Bladder microvascular endothelial cell (primary cell): Measurements from ENCODE around the gene CSH1. TPM values are rescaled to one million over a fixed set of nuclear protein-coding genes. Genes with fewer than 3 reads are reported as not detected.

Experiments used
- total RNA-seq: library from RNA; depleted of rRNA; stranded (reverse); fragments of >200 nt; gene quantifications from 2 replicates; pipeline ENCODE4 v1.2.3, GENCODE V29; 2014

Gene CSH1
- not detected in 2 replicates for total RNA-seq

GRCh38 chr17:63896524-63897354, at the start of gene CSH1:
TSS of gene CSH1 (minus strand) at chr17:63896574. CDS start at chr17:63896511, 63 bp downstream.

DNA sequence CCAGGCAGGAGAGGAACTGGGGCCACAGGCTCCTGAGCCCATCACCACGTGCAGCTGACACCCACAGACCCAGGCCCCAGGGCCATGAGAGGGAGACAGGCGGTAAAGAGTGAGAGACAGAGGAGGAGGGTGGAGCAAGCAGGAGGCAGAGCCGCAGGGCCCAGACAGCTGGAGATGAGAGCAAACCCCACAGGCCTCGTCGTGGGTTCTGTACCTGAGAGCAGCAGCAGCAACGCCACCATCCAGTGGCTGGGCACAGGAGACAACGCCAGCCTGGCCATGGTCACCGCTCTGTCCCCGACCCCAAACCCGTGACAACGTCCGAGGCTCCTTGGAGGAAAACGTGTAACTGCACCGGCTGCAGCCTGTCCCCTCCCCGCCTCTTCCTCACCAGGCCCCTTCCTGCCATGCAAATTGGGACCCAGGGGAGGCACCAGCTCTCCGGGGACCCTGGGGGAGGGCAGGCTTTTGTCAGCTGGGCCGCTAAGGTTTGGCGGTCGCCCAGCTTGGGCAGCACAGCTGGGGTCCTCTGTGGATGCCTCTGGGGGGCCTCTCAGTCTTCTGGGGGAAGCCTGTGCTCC, 35.7 kb upstream of the CSH1 start, which contains the start of gene CD79B:
TSS of gene CD79B (minus strand) at position 351 of the 581 bp plus-strand sequence. CDS start at position 281, 70 bp downstream.

DNA sequence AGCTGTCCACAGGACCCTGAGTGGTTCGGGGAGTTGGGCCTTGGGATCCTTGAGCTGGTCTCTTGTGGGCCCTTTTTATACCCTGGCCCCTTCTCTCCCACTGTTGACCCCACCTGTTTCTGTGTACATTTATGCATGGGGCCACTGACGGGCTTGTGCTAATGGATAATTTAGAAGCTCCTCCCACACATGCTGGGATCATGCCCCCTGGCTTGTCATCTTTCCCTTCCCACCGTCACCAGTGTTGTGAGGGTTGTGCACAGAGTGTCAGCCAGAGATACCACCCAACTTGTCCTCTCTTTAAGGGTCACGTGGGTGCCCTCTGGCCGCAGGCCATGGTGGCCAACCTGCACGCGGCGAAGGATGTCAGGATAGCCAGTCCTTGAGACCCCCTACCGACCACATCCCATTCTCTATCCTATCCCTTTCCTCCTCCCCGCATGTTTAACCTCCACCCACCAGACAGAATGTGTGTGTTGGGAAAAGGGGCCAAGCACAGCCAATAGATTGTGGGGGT, 22.5 kb upstream of the CSH1 start, which contains the start of gene GH1:
TSS of gene GH1 (minus strand) at position 51 of the 517 bp plus-strand sequence. CDS start 63 bp downstream, outside the sequence.

DNA sequence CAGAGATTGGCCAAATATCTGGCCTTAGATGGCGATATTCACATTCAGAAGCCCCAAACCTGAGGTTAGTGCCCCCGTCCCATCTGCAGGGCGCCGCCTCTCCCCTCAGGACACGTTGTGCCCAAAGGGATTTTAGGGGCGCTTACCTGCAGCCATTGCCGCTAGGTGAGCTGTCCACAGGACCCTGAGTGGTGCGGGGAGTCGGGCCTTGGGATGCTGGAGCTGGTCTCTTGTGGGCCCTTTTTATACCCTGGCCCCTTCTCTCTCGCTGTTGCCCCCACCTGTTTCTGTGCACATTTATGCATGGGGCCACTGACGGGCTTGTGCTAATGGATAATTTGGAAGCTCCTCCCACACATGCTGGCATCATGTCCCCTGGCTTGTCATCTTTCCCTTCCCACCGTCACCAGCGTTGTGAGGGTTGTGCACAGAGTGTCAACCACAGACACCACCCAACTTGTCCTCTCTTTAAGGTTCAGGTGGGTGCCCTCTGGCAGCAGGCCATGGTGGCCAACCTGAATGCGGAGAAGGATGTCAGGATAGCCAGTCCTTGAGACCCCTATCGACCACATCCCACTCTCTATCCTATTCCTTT, 14.8 kb upstream of the CSH1 start, which contains the start of gene CSHL1:
TSS of gene CSHL1 (minus strand) at position 218 of the 595 bp plus-strand sequence. CDS start at position 156, 62 bp downstream.

GRCh38 chr17:63881935-63882601, 14.3 kb downstream of the CSH1 start, which contains the start of gene GH2:
TSS of gene GH2 (minus strand) at chr17:63881944. CDS start at chr17:63881801, 143 bp downstream.

GRCh38 chr17:63873577-63873976, 22.8 kb downstream of the CSH1 start, which contains the start of gene CSH2:
TSS of gene CSH2 (minus strand) at chr17:63873677. CDS start at chr17:63873614, 63 bp downstream.

Other genes with a start within 250 kb of the CSH1 start
- gene LIMD2, start 196.4 kb downstream of the CSH1 start, total RNA-seq = 16.8 and 47.2 TPM in 2 replicates
- gene STRADA, start 154.8 kb downstream of the CSH1 start, total RNA-seq = 11.2 and 34.4 TPM in 2 replicates
- 55.9 and 156 TPM in 2 replicates for gene CCDC47, start 123.0 kb downstream of the CSH1 start, total RNA-seq
- gene DDX42, start 122.4 kb downstream of the CSH1 start, total RNA-seq = 42.3 and 118 TPM in 2 replicates
- 75.3 and 103 TPM in 2 replicates for gene PSMC5, start 69.1 kb downstream of the CSH1 start, total RNA-seq
- gene FTSJ3, start 68.9 kb downstream of the CSH1 start, total RNA-seq = 60.9 and 67.0 TPM in 2 replicates
- 55.8 and 65.7 TPM in 2 replicates for gene SMARCD2, start 53.9 kb downstream of the CSH1 start, total RNA-seq
- not detected in 2 replicates for gene CSH2, start 22.9 kb downstream of the CSH1 start, total RNA-seq
- not detected in 2 replicates for gene GH2, start 14.6 kb downstream of the CSH1 start, total RNA-seq
- not detected in 2 replicates for gene CSHL1, start 14.7 kb upstream of the CSH1 start, total RNA-seq
- gene GH1, start 22.3 kb upstream of the CSH1 start, total RNA-seq = not detected in 2 replicates
- 1.1 and 13.4 TPM in 2 replicates for gene CD79B, start 35.8 kb upstream of the CSH1 start, total RNA-seq
- gene SCN4A, start 76.3 kb upstream of the CSH1 start, total RNA-seq = under 0.01 TPM in 2 replicates
- gene PRR29, start 101.8 kb upstream of the CSH1 start, total RNA-seq = 0.32 and 0.44 TPM in 2 replicates
- gene ICAM2, start 124.1 kb upstream of the CSH1 start, total RNA-seq = 398 and 432 TPM in 2 replicates
- 7.0 and 17.6 TPM in 2 replicates for gene ERN1, start 233.6 kb upstream of the CSH1 start, total RNA-seq